ENCODE measurements around the gene NAT10. TPM values are rescaled to one million over a fixed set of nuclear protein-coding genes. Genes with fewer than 3 reads are reported as not detected.

The NAT10 gene
- total RNA-seq, 1 donor from 2014 or later: 15.7 TPM

DNA sequence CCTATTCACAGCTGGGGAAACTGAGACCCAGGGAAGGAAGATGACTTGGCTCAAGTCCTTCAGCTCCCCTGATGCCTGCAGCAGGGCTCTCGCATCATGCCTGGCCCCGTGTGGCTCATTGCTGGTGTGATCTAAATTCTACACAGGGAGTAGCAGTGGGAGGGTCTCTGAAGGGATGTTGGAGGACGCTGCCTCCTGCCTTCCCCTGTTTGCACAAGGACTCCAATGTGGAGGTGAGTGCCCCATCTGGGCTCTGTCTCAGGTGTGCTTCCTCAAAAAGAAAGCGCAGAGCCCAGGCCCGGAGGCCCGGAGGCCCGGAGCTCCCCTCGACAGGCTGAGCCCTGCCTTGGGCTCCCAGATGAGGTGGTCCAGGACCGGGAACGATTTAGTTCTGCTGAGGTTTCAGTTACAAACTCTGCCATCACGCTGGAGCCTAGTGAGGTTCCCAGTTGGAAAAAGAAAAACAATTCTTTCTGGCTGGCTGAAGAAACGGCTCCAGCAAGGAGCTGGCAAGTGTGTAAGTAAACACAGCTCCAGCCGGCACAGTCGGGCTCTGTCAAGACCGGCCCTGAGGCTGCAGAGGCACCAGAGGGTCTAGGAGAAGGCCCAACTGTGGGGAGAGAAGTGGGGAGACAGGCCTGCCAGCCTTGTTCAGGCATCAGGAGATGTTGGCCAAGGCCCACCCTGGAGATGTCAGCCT is 49.8 kb downstream of the NAT10 start:
- Histone ChIP-seq H3K4me3 (ENCODE audit: low read length in 3 of 3) (no peak overlapping the region), H3K4me1 (ENCODE audit: control insufficient read depth in 3 of 3, insufficient read depth in 3 of 3, low read length in 3 of 3) (peaks cover 0 to 2% (median 0%) of the 10 kb centered on the region in 3 donors), H3K9ac (ENCODE audit: low read depth in 1 of 3, low read length in 3 of 3) (no peak overlapping the region), H3K27me3 (ENCODE audit: control insufficient read depth in 3 of 3, insufficient read depth in 3 of 3, low read length in 3 of 3) (no peaks in the 10 kb centered on the region), H3K9me3 (ENCODE audit: control insufficient read depth in 3 of 3, low read length in 3 of 3) (no peaks in the 10 kb centered on the region), H3K27ac (ENCODE audit: low read depth, low read length) (no peak overlapping the region), H3K36me3 (ENCODE audit: control insufficient read depth in 3 of 3, insufficient read depth in 3 of 3, low read length in 3 of 3) (peaks cover 35 to 42% (median 40%) of the 10 kb centered on the region in 3 donors)

DNA sequence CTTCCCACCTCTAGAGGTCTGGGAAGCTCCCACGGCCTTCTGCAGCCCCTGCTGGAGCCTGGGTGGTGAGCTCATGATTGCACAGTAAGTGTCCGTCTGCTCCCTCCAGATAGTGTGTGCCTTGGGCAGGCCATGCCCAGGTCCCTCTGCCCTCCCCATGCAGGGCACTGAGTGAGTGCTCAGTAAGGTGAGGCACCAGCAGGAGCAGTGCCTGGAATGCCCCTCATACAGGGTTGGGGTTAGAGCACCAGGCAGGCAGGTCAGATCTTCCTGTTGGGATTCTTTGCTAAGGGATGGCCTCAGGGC is 50.3 kb downstream of the NAT10 start:
- Histone ChIP-seq H3K4me3 (ENCODE audit: low read length in 3 of 3) (no peak overlapping the region), H3K27ac (ENCODE audit: low read depth, low read length) (no peak overlapping the region), H3K4me1 (ENCODE audit: control insufficient read depth in 3 of 3, insufficient read depth in 3 of 3, low read length in 3 of 3) (peaks cover 0 to 2% (median 0%) of the 10 kb centered on the region in 3 donors), H3K36me3 (ENCODE audit: control insufficient read depth in 3 of 3, insufficient read depth in 3 of 3, low read length in 3 of 3) (peaks cover 32 to 38% (median 37%) of the 10 kb centered on the region in 3 donors), H3K9ac (ENCODE audit: low read depth in 1 of 3, low read length in 3 of 3) (no peak overlapping the region), H3K9me3 (ENCODE audit: control insufficient read depth in 3 of 3, low read length in 3 of 3) (no peaks in the 10 kb centered on the region), H3K27me3 (ENCODE audit: control insufficient read depth in 3 of 3, insufficient read depth in 3 of 3, low read length in 3 of 3) (no peaks in the 10 kb centered on the region)

DNA sequence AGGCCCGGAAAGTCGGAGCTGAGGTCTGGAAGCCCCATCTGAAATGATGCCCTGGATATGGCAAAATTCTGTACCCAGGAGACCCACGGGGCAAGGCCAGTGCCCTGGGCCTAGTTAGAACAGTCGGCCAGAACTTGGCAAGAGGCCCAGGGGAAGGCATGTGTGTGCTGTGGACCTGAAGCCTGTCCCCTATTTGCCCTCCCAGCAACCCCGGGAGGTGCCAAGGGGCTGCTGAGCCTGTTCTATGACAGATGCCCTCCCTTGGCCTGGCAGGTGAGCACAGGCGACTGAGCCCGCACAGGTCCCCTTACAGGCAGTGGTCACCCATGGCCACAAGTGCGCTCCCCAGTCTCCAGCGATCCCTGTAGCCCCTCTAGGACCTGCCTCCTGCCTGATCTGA is 51.7 kb downstream of the NAT10 start:
- peaks cover 32 to 40% (median 38%) of the 10 kb centered on the region in 3 donors for H3K36me3 ChIP-seq (ENCODE audit: control insufficient read depth in 3 of 3, insufficient read depth in 3 of 3, low read length in 3 of 3)
- no peak overlapping the region for H3K9ac ChIP-seq (ENCODE audit: low read depth in 1 of 3, low read length in 3 of 3)
- no peaks in the 10 kb centered on the region for H3K9me3 ChIP-seq (ENCODE audit: control insufficient read depth in 3 of 3, low read length in 3 of 3)
- no peak overlapping the region for H3K27ac ChIP-seq (ENCODE audit: low read depth, low read length)
- H3K4me3 ChIP-seq (ENCODE audit: low read length in 3 of 3): no peak overlapping the region
- H3K27me3 ChIP-seq (ENCODE audit: control insufficient read depth in 3 of 3, insufficient read depth in 3 of 3, low read length in 3 of 3): no peaks in the 10 kb centered on the region
- peaks cover 0 to 2% (median 0%) of the 10 kb centered on the region in 3 donors for H3K4me1 ChIP-seq (ENCODE audit: control insufficient read depth in 3 of 3, insufficient read depth in 3 of 3, low read length in 3 of 3)

DNA sequence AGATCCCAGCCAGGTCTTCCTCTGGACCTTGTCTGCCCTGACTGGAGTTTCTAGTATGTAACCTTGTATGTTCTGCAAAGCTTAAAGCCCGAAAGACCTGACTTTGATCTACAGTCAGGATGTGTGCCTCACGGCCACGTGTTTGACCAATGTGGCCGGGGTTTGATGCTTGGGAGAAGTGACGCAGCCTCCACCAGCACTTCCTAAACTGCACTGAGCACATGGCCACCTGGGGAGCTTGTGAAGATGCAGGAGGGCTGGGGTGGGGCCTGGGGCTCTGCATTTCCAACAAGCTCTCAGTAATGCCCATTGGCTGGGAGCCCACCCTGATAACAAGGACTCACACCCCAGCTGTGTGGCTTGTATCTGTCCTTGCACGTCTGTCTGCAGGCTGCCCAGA is 53.2 kb downstream of the NAT10 start:
- no peak overlapping the region for H3K27ac ChIP-seq (ENCODE audit: low read depth, low read length)
- no peaks in the 10 kb centered on the region for H3K9me3 ChIP-seq (ENCODE audit: control insufficient read depth in 3 of 3, low read length in 3 of 3)
- H3K27me3 ChIP-seq (ENCODE audit: control insufficient read depth in 3 of 3, insufficient read depth in 3 of 3, low read length in 3 of 3): no peaks in the 10 kb centered on the region
- no peak overlapping the region for H3K4me3 ChIP-seq (ENCODE audit: low read length in 3 of 3)
- H3K9ac ChIP-seq (ENCODE audit: low read depth in 1 of 3, low read length in 3 of 3): no peak overlapping the region
- peaks cover 0 to 2% (median 0%) of the 10 kb centered on the region in 3 donors for H3K4me1 ChIP-seq (ENCODE audit: control insufficient read depth in 3 of 3, insufficient read depth in 3 of 3, low read length in 3 of 3)
- peaks cover 26 to 41% (median 30%) of the 10 kb centered on the region in 3 donors for H3K36me3 ChIP-seq (ENCODE audit: control insufficient read depth in 3 of 3, insufficient read depth in 3 of 3, low read length in 3 of 3)

DNA sequence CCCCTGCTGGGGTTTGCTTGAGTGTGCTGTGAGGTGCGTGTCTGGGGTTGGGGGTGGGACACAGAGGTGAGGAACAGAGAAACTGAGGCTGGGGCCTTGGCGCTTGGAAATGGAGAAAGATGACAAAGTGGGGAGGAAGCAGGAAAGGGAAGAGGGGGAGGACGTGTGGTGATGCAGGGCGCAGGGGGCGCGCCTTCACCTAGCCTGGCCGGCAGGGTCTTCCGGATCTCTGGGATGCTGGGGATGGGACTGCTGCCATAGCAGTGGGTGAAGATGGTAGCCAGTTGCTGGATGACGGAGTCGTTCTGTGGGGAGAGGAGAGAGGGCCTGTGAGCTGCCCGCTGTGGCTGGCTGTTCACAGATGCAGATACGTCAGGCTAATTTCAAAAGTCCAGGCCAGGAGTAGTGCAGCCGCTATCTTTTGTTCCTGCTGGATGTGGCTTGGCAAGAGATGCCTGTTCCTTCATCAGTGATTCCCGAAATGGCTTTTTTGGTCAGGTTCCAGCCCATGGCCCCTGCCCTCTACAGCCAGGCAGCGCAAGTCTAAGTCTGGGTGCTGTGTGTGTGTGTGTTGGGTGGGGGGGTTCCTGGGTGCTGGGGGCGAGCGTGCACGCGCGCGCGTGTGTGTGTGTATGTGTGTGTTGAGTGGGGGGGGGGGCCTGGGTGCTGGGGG is 54.8 kb downstream of the NAT10 start:
- peaks cover 22 to 37% (median 23%) of the 10 kb centered on the region in 3 donors for H3K36me3 ChIP-seq (ENCODE audit: control insufficient read depth in 3 of 3, insufficient read depth in 3 of 3, low read length in 3 of 3)

DNA sequence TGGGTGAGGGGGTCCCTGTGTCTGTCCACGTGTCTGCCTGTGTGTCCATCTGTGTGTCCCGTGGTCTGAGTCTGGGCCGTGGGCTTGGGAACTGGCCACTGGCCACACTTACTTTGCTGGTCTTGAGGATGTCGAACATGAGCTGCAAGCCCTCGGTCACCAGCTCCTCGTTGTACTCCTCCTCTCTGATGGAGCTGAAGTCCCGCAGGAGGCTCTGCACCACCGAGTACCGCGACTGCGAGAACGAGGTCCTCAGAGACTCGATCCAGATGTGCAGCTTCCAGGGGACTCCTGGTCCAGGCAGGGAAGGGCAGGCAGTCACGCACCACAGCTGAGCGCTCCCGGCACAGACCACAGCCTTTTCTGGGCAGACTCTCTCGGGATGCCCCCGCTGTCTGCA is 55.4 kb downstream of the NAT10 start:
- Histone ChIP-seq H3K27ac (ENCODE audit: low read depth, low read length) (no peak overlapping the region), H3K4me3 (ENCODE audit: low read length in 3 of 3) (no peak overlapping the region), H3K9me3 (ENCODE audit: control insufficient read depth in 3 of 3, low read length in 3 of 3) (no peaks in the 10 kb centered on the region), H3K4me1 (ENCODE audit: control insufficient read depth in 3 of 3, insufficient read depth in 3 of 3, low read length in 3 of 3) (peaks cover 0 to 1% (median 0%) of the 10 kb centered on the region in 3 donors), H3K27me3 (ENCODE audit: control insufficient read depth in 3 of 3, insufficient read depth in 3 of 3, low read length in 3 of 3) (no peaks in the 10 kb centered on the region), H3K9ac (ENCODE audit: low read depth in 1 of 3, low read length in 3 of 3) (no peak overlapping the region), H3K36me3 (ENCODE audit: control insufficient read depth in 3 of 3, insufficient read depth in 3 of 3, low read length in 3 of 3) (peaks cover 22 to 37% (median 23%) of the 10 kb centered on the region in 3 donors)

More for the DNA sequence above, 54.8 kb downstream of the NAT10 start:
- Histone ChIP-seq H3K9ac (ENCODE audit: low read depth in 1 of 3, low read length in 3 of 3) (no peak overlapping the region), H3K4me3 (ENCODE audit: low read length in 3 of 3) (no peak overlapping the region), H3K9me3 (ENCODE audit: control insufficient read depth in 3 of 3, low read length in 3 of 3) (no peaks in the 10 kb centered on the region), H3K27me3 (ENCODE audit: control insufficient read depth in 3 of 3, insufficient read depth in 3 of 3, low read length in 3 of 3) (no peaks in the 10 kb centered on the region), H3K27ac (ENCODE audit: low read depth, low read length) (no peak overlapping the region), H3K4me1 (ENCODE audit: control insufficient read depth in 3 of 3, insufficient read depth in 3 of 3, low read length in 3 of 3) (peaks cover 0 to 2% (median 0%) of the 10 kb centered on the region in 3 donors)

DNA sequence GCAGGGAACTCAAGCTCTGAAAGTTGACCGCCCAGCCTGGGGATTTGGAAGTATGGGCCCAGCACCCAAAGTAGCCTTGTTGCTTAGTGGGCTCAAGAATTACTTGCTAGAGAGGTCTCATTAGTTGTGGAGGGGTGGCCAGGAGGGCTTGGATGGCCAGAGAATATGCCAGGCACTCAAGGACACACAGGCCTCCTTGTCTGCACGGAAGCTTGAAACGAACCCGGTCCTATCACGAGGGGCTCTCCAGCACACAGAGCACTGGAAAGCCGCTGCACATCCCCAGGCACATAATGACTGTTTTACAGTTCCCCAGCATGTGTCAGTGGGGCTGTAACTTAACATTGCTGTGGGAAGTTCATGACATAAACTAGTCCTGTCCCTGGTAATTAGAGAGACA is 55.9 kb downstream of the NAT10 start:
- Histone ChIP-seq H3K36me3 (ENCODE audit: control insufficient read depth in 3 of 3, insufficient read depth in 3 of 3, low read length in 3 of 3) (peaks cover 22 to 37% (median 23%) of the 10 kb centered on the region in 3 donors), H3K9me3 (ENCODE audit: control insufficient read depth in 3 of 3, low read length in 3 of 3) (no peaks in the 10 kb centered on the region), H3K9ac (ENCODE audit: low read depth in 1 of 3, low read length in 3 of 3) (no peak overlapping the region), H3K27me3 (ENCODE audit: control insufficient read depth in 3 of 3, insufficient read depth in 3 of 3, low read length in 3 of 3) (no peaks in the 10 kb centered on the region), H3K27ac (ENCODE audit: low read depth, low read length) (no peak overlapping the region), H3K4me1 (ENCODE audit: control insufficient read depth in 3 of 3, insufficient read depth in 3 of 3, low read length in 3 of 3) (no peaks in the 10 kb centered on the region), H3K4me3 (ENCODE audit: low read length in 3 of 3) (no peak overlapping the region)

DNA sequence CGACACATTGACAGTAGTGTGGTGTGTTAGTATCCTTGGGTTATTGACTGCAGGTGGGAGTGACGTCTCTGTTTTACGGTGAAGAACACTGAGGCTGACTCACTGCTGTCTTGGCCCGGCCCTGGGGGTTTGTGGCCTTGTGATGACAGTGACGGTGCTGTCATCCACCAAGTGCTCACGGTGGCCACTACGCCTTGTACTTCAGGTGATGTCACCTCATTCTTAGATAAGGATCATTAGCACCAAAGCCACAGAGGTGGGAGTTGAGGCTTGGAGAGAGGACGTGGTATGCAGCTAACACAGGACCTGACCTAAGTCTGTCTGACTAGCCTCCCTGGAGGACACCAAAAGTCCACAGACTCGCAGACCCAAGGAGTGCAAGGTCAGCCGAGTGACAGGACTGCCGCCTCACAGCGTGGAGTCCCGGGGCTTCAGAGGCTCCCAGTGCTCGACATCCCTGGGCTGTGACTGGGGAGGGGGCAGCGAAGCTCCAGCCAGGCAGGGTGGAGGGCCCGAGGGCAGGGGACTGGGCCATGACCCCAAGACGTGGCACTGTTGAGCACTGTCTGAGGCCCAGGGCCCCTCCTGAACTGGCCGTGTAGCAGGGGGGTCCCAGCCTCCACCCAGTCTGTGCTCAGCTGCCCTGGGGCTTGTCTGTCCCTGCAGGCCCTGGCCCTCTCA is 56.5 kb downstream of the NAT10 start:
- Histone ChIP-seq H3K36me3 (ENCODE audit: control insufficient read depth in 3 of 3, insufficient read depth in 3 of 3, low read length in 3 of 3) (peaks cover 22 to 42% (median 23%) of the 10 kb centered on the region in 3 donors), H3K4me3 (ENCODE audit: low read length in 3 of 3) (no peak overlapping the region), H3K4me1 (ENCODE audit: control insufficient read depth in 3 of 3, insufficient read depth in 3 of 3, low read length in 3 of 3) (no peaks in the 10 kb centered on the region), H3K9ac (ENCODE audit: low read depth in 1 of 3, low read length in 3 of 3) (no peak overlapping the region), H3K9me3 (ENCODE audit: control insufficient read depth in 3 of 3, low read length in 3 of 3) (no peaks in the 10 kb centered on the region), H3K27me3 (ENCODE audit: control insufficient read depth in 3 of 3, insufficient read depth in 3 of 3, low read length in 3 of 3) (no peaks in the 10 kb centered on the region), H3K27ac (ENCODE audit: low read depth, low read length) (no peak overlapping the region)

DNA sequence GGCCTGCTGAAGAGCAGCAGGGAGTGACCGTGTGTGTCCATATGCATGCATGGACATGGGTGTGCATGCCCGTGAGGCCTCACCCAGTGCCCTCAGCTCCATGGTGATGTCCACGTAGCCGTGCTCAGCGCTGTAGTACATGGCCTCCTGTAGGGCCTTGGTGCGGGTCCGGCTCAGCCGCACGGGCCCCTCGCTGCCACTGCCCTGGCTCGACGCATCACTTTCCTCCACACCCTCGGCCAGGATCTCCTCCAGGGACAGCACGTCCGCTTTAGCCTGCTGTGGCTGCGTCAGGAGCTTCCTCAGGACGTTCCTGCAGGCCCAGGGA is 57.0 kb downstream of the NAT10 start:
- Histone ChIP-seq H3K4me3 (ENCODE audit: low read length in 3 of 3) (no peak overlapping the region), H3K9ac (ENCODE audit: low read depth in 1 of 3, low read length in 3 of 3) (no peak overlapping the region), H3K9me3 (ENCODE audit: control insufficient read depth in 3 of 3, low read length in 3 of 3) (no peaks in the 10 kb centered on the region), H3K4me1 (ENCODE audit: control insufficient read depth in 3 of 3, insufficient read depth in 3 of 3, low read length in 3 of 3) (no peaks in the 10 kb centered on the region), H3K27ac (ENCODE audit: low read depth, low read length) (no peak overlapping the region), H3K36me3 (ENCODE audit: control insufficient read depth in 3 of 3, insufficient read depth in 3 of 3, low read length in 3 of 3) (peaks cover 22 to 43% (median 23%) of the 10 kb centered on the region in 3 donors), H3K27me3 (ENCODE audit: control insufficient read depth in 3 of 3, insufficient read depth in 3 of 3, low read length in 3 of 3) (no peaks in the 10 kb centered on the region)

DNA sequence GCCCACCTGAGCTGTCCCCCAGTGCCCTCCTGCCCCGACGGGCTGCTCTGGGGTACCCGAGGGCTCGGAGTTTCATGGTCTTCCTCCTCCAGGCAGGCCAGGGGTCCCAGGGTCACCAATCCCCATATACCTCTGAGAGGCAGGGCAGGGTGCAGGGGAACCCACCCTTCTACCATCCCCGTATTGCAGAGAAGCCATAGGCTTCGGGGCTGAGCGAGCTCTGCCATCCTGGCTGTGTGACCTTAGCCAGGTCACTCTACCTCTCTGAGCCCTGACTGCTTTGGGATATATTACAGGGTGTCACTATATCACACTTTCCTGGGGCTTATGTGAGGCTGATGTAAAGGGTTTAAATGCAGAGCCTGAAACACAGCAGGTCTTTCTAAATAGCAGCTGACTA is 57.4 kb downstream of the NAT10 start:
- Histone ChIP-seq H3K27ac (ENCODE audit: low read depth, low read length) (no peak overlapping the region), H3K4me3 (ENCODE audit: low read length in 3 of 3) (no peak overlapping the region), H3K4me1 (ENCODE audit: control insufficient read depth in 3 of 3, insufficient read depth in 3 of 3, low read length in 3 of 3) (no peaks in the 10 kb centered on the region), H3K27me3 (ENCODE audit: control insufficient read depth in 3 of 3, insufficient read depth in 3 of 3, low read length in 3 of 3) (no peaks in the 10 kb centered on the region), H3K9me3 (ENCODE audit: control insufficient read depth in 3 of 3, low read length in 3 of 3) (no peaks in the 10 kb centered on the region), H3K9ac (ENCODE audit: low read depth in 1 of 3, low read length in 3 of 3) (no peak overlapping the region), H3K36me3 (ENCODE audit: control insufficient read depth in 3 of 3, insufficient read depth in 3 of 3, low read length in 3 of 3) (peaks cover 18 to 39% (median 23%) of the 10 kb centered on the region in 3 donors)
